ENCODE data around the gene DCTN3.

DCTN3 gene

GRCh38 chr9:34575241-34575640 is 45.1 kb downstream of the DCTN3 start:
- Mint-ChIP-seq H3K36me3 (ENCODE audit: insufficient read depth) (peaks cover 7% of the 10 kb centered on the region), H3K27ac (no peak overlapping the region), H3K27me3 (peaks cover 73 to 94% of the 10 kb centered on the region in 2 donors), H3K9me3 (no peaks in the 10 kb centered on the region), H3K4me3 (no peak overlapping the region), H3K4me1 (ENCODE audit: low read depth in 2 of 2) (peaks cover 6 to 9% of the 10 kb centered on the region in 2 donors)
- no peak for DNase-seq
- no peak for ATAC-seq (replicated peaks)

GRCh38 chr9:34574571-34574970 is 45.7 kb downstream of the DCTN3 start:
- Mint-ChIP-seq H3K36me3 (ENCODE audit: insufficient read depth) (peaks cover 7% of the 10 kb centered on the region), H3K4me1 (ENCODE audit: low read depth in 2 of 2) (peaks cover 6 to 9% of the 10 kb centered on the region in 2 donors), H3K27ac (no peak overlapping the region), H3K9me3 (no peaks in the 10 kb centered on the region), H3K27me3 (peaks cover 73 to 94% of the 10 kb centered on the region in 2 donors), H3K4me3 (no peak overlapping the region)
- no peak for ATAC-seq (replicated peaks)
- no peak for DNase-seq

GRCh38 chr9:34573599-34574325 is 46.5 kb downstream of the DCTN3 start:
- H3K36me3 Mint-ChIP-seq (ENCODE audit: insufficient read depth), result peaks cover 7% of the 10 kb centered on the region
- DNase-seq (no peak), ATAC-seq (replicated peaks) (no peak)
- no peak overlapping the region for H3K27ac Mint-ChIP-seq
- peaks cover 6% of the 10 kb centered on the region in 2 donors for H3K4me1 Mint-ChIP-seq (ENCODE audit: low read depth in 2 of 2)
- no peaks in the 10 kb centered on the region for H3K9me3 Mint-ChIP-seq
- no peak overlapping the region for H3K4me3 Mint-ChIP-seq
- peaks cover 68 to 90% of the 10 kb centered on the region in 2 donors for H3K27me3 Mint-ChIP-seq

GRCh38 chr9:34572628-34573027 is 47.7 kb downstream of the DCTN3 start:
- no peaks in the 10 kb centered on the region for H3K9me3 Mint-ChIP-seq
- H3K27me3 Mint-ChIP-seq, result peaks cover 70 to 95% of the 10 kb centered on the region in 2 donors
- H3K27ac Mint-ChIP-seq, result no peak overlapping the region
- peaks cover 7% of the 10 kb centered on the region for H3K36me3 Mint-ChIP-seq (ENCODE audit: insufficient read depth)
- ATAC-seq (replicated peaks) (no peak), DNase-seq (no peak)
- H3K4me1 Mint-ChIP-seq (ENCODE audit: low read depth in 2 of 2), result peaks cover 5 to 6% of the 10 kb centered on the region in 2 donors
- H3K4me3 Mint-ChIP-seq, result no peak overlapping the region

GRCh38 chr9:34572092-34572491 is 48.2 kb downstream of the DCTN3 start:
- no peak for DNase-seq
- Mint-ChIP-seq H3K4me3 (no peak overlapping the region), H3K4me1 (ENCODE audit: low read depth in 2 of 2) (peaks cover 0 to under 1% of the 10 kb centered on the region in 2 donors), H3K36me3 (ENCODE audit: insufficient read depth) (peaks cover 5% of the 10 kb centered on the region), H3K27ac (no peak overlapping the region), H3K27me3 (peaks cover 68 to 95% of the 10 kb centered on the region in 2 donors), H3K9me3 (no peaks in the 10 kb centered on the region)
- ATAC-seq (replicated peaks), result no peak

GRCh38 chr9:34571481-34571810 is 48.8 kb downstream of the DCTN3 start:
- DNase-seq (no peak), ATAC-seq (replicated peaks) (no peak)
- no peak overlapping the region for H3K27ac Mint-ChIP-seq
- H3K4me1 Mint-ChIP-seq (ENCODE audit: low read depth in 2 of 2), result no peaks in the 10 kb centered on the region
- peaks cover 4% of the 10 kb centered on the region for H3K36me3 Mint-ChIP-seq (ENCODE audit: insufficient read depth)
- no peaks in the 10 kb centered on the region for H3K9me3 Mint-ChIP-seq
- peaks cover 70 to 95% of the 10 kb centered on the region in 2 donors for H3K27me3 Mint-ChIP-seq
- no peak overlapping the region for H3K4me3 Mint-ChIP-seq

- Mint-ChIP-seq H3K27me3 (peaks cover 66 to 95% of the 10 kb centered on the region in 2 donors), H3K27ac (no peak overlapping the region)
Observed at GRCh38 chr9:34570809-34571480, 49.4 kb downstream of the DCTN3 start.

GRCh38 chr9:34570376-34570775 is 49.9 kb downstream of the DCTN3 start:
- Mint-ChIP-seq H3K36me3 (ENCODE audit: insufficient read depth) (peaks cover 4% of the 10 kb centered on the region), H3K4me3 (no peak overlapping the region), H3K4me1 (ENCODE audit: low read depth in 2 of 2) (no peaks in the 10 kb centered on the region), H3K27ac (no peak overlapping the region), H3K9me3 (no peaks in the 10 kb centered on the region), H3K27me3 (peaks cover 66 to 95% of the 10 kb centered on the region in 2 donors)
- ATAC-seq (replicated peaks), result no peak
- DNase-seq, result no peak

More at GRCh38 chr9:34570809-34571480, 49.4 kb downstream of the DCTN3 start:
- Mint-ChIP-seq H3K4me1 (ENCODE audit: low read depth in 2 of 2) (no peaks in the 10 kb centered on the region), H3K36me3 (ENCODE audit: insufficient read depth) (peaks cover 4% of the 10 kb centered on the region), H3K9me3 (no peaks in the 10 kb centered on the region), H3K4me3 (no peak overlapping the region)
- no peak for DNase-seq
- ATAC-seq (replicated peaks), result no peak

- Mint-ChIP-seq H3K36me3 (ENCODE audit: insufficient read depth) (peaks cover 4% of the 10 kb centered on the region), H3K4me3 (no peak overlapping the region), H3K4me1 (ENCODE audit: low read depth in 2 of 2) (no peaks in the 10 kb centered on the region), H3K27ac (no peak overlapping the region), H3K9me3 (no peaks in the 10 kb centered on the region), H3K27me3 (peaks cover 68 to 95% of the 10 kb centered on the region in 2 donors)
- ATAC-seq (replicated peaks) (no peak), DNase-seq (no peak)
Observed at GRCh38 chr9:34568774-34569173, 51.5 kb downstream of the DCTN3 start.

GRCh38 chr9:34568133-34568532 is 52.2 kb downstream of the DCTN3 start:
- no peaks in the 10 kb centered on the region for H3K4me1 Mint-ChIP-seq (ENCODE audit: low read depth in 2 of 2)
- peaks cover 4% of the 10 kb centered on the region for H3K36me3 Mint-ChIP-seq (ENCODE audit: insufficient read depth)
- DNase-seq, result no peak
- peaks cover 68 to 95% of the 10 kb centered on the region in 2 donors for H3K27me3 Mint-ChIP-seq
- H3K9me3 Mint-ChIP-seq, result no peaks in the 10 kb centered on the region
- no peak overlapping the region for H3K4me3 Mint-ChIP-seq
- no peak for ATAC-seq (replicated peaks)
- H3K27ac Mint-ChIP-seq, result no peak overlapping the region

- ATAC-seq (replicated peaks) (no peak), DNase-seq (no peak)
- no peaks in the 10 kb centered on the region for H3K9me3 Mint-ChIP-seq
- H3K4me3 Mint-ChIP-seq, result no peak overlapping the region
- H3K4me1 Mint-ChIP-seq (ENCODE audit: low read depth in 2 of 2), result no peaks in the 10 kb centered on the region
- H3K36me3 Mint-ChIP-seq (ENCODE audit: insufficient read depth), result peaks cover 4% of the 10 kb centered on the region
- H3K27ac Mint-ChIP-seq, result no peak overlapping the region
- H3K27me3 Mint-ChIP-seq, result peaks cover 70 to 91% of the 10 kb centered on the region in 2 donors
Observed at GRCh38 chr9:34566972-34567371, 53.3 kb downstream of the DCTN3 start.

GRCh38 chr9:34566322-34566721 is 54.0 kb downstream of the DCTN3 start:
- Mint-ChIP-seq H3K36me3 (ENCODE audit: insufficient read depth) (peaks cover 4% of the 10 kb centered on the region), H3K4me1 (ENCODE audit: low read depth in 2 of 2) (no peaks in the 10 kb centered on the region), H3K27me3 (peaks cover 64 to 87% of the 10 kb centered on the region in 2 donors), H3K9me3 (no peaks in the 10 kb centered on the region), H3K27ac (no peak overlapping the region), H3K4me3 (no peak overlapping the region)
- DNase-seq, result no peak
- ATAC-seq (replicated peaks), result no peak

- no peak for ATAC-seq (replicated peaks)
- Mint-ChIP-seq H3K36me3 (ENCODE audit: insufficient read depth) (peaks cover under 1% of the 10 kb centered on the region), H3K27me3 (peaks cover 65 to 87% of the 10 kb centered on the region in 2 donors), H3K4me1 (ENCODE audit: low read depth in 2 of 2) (no peaks in the 10 kb centered on the region), H3K9me3 (no peaks in the 10 kb centered on the region), H3K4me3 (no peak overlapping the region), H3K27ac (no peak overlapping the region)
- DNase-seq, result no peak
Observed at GRCh38 chr9:34565856-34566255, 54.4 kb downstream of the DCTN3 start.

- no peaks in the 10 kb centered on the region for H3K36me3 Mint-ChIP-seq (ENCODE audit: insufficient read depth)
- H3K27ac Mint-ChIP-seq, result no peak overlapping the region
- peaks cover 63 to 87% of the 10 kb centered on the region in 2 donors for H3K27me3 Mint-ChIP-seq
- DNase-seq (no peak), ATAC-seq (replicated peaks) (no peak)
- H3K9me3 Mint-ChIP-seq, result no peaks in the 10 kb centered on the region
- no peak overlapping the region for H3K4me3 Mint-ChIP-seq
- no peaks in the 10 kb centered on the region for H3K4me1 Mint-ChIP-seq (ENCODE audit: low read depth in 2 of 2)
Observed at GRCh38 chr9:34564617-34565016, 55.7 kb downstream of the DCTN3 start.
